Measurements from ENCODE around the gene CCNY.

CCNY gene

GRCh38 chr10:35437829-35438228 is 101.5 kb downstream of the CCNY start:
- Mint-ChIP-seq H3K36me3 (peaks cover 40% of the 10 kb centered on the region), H3K4me1 (peaks cover 25% of the 10 kb centered on the region), H3K9me3 (peaks cover 18% of the 10 kb centered on the region), H3K27ac (no peak overlapping the region), H3K27me3 (no peaks in the 10 kb centered on the region), H3K4me3 (no peak overlapping the region)
- no peak for DNase-seq (ENCODE audit: low spot score in 2 of 2)
- no peak for ATAC-seq (ENCODE audit: low read depth)

GRCh38 chr10:35438718-35439571 is 102.6 kb downstream of the CCNY start:
- ATAC-seq (ENCODE audit: low read depth) (no peak), DNase-seq (ENCODE audit: low spot score in 2 of 2) (no peak)
- Mint-ChIP-seq H3K9me3 (peaks cover 21% of the 10 kb centered on the region), H3K27ac (no peak overlapping the region), H3K4me1 (peaks cover 22% of the 10 kb centered on the region), H3K4me3 (no peak overlapping the region), H3K36me3 (peaks cover 45% of the 10 kb centered on the region), H3K27me3 (no peaks in the 10 kb centered on the region)

GRCh38 chr10:35440016-35440415 is 103.7 kb downstream of the CCNY start:
- DNase-seq (ENCODE audit: low spot score in 2 of 2), result no peak
- Mint-ChIP-seq H3K36me3 (peaks cover 43% of the 10 kb centered on the region), H3K4me3 (no peak overlapping the region), H3K27me3 (no peaks in the 10 kb centered on the region), H3K9me3 (peaks cover 26% of the 10 kb centered on the region), H3K27ac (no peak overlapping the region), H3K4me1 (peaks cover 19% of the 10 kb centered on the region)
- ATAC-seq (ENCODE audit: low read depth), result no peak

- Mint-ChIP-seq H3K4me3 (no peak overlapping the region), H3K36me3 (peaks cover 38% of the 10 kb centered on the region), H3K27me3 (no peaks in the 10 kb centered on the region), H3K4me1 (peaks cover 21% of the 10 kb centered on the region), H3K27ac (no peak overlapping the region), H3K9me3 (peaks cover 26% of the 10 kb centered on the region)
- DNase-seq (ENCODE audit: low spot score in 2 of 2), result no peak
- ATAC-seq (ENCODE audit: low read depth), result no peak
Measured at GRCh38 chr10:35442028-35442427, 105.7 kb downstream of the CCNY start.

GRCh38 chr10:35442592-35442991 is 106.3 kb downstream of the CCNY start:
- Mint-ChIP-seq H3K4me1 (peaks cover 23% of the 10 kb centered on the region), H3K36me3 (peaks cover 38% of the 10 kb centered on the region), H3K27ac (no peak overlapping the region), H3K9me3 (peaks cover 26% of the 10 kb centered on the region), H3K4me3 (no peak overlapping the region), H3K27me3 (no peaks in the 10 kb centered on the region)
- DNase-seq (ENCODE audit: low spot score in 2 of 2) (no peak), ATAC-seq (ENCODE audit: low read depth) (no peak)

- Mint-ChIP-seq H3K4me3 (no peak overlapping the region), H3K27ac (peak overlapping the region; percentile 33), H3K9me3 (peaks cover 22% of the 10 kb centered on the region), H3K36me3 (peaks cover 34% of the 10 kb centered on the region), H3K4me1 (peaks cover 30% of the 10 kb centered on the region), H3K27me3 (no peaks in the 10 kb centered on the region)
- DNase-seq (ENCODE audit: low spot score in 2 of 2), result no peak
- ATAC-seq (ENCODE audit: low read depth), result no peak
Measured at GRCh38 chr10:35443858-35444257, 107.5 kb downstream of the CCNY start.

GRCh38 chr10:35445150-35445884 is 109.0 kb downstream of the CCNY start:
- H3K36me3 Mint-ChIP-seq, result peaks cover 28% of the 10 kb centered on the region
- ATAC-seq (ENCODE audit: low read depth) (no peak), DNase-seq (ENCODE audit: low spot score in 2 of 2) (no peak)
- H3K27me3 Mint-ChIP-seq, result no peaks in the 10 kb centered on the region
- peaks cover 18% of the 10 kb centered on the region for H3K9me3 Mint-ChIP-seq
- peak overlapping the region; percentile 25 for H3K27ac Mint-ChIP-seq
- peak overlapping the region; percentile 9 for H3K4me3 Mint-ChIP-seq
- peaks cover 44% of the 10 kb centered on the region for H3K4me1 Mint-ChIP-seq

- DNase-seq (ENCODE audit: low spot score in 2 of 2) (no peak), ATAC-seq (ENCODE audit: low read depth) (no peak)
- Mint-ChIP-seq H3K27me3 (no peaks in the 10 kb centered on the region), H3K9me3 (peaks cover 15% of the 10 kb centered on the region), H3K27ac (peak overlapping the region; percentile 12), H3K4me3 (no peak overlapping the region), H3K4me1 (peaks cover 46% of the 10 kb centered on the region), H3K36me3 (peaks cover 19% of the 10 kb centered on the region)
Measured at GRCh38 chr10:35446439-35446838, 110.1 kb downstream of the CCNY start.

- Mint-ChIP-seq H3K4me3 (no peak overlapping the region), H3K36me3 (peaks cover 15% of the 10 kb centered on the region), H3K4me1 (peaks cover 46% of the 10 kb centered on the region), H3K27ac (peak overlapping the region; percentile 75), H3K9me3 (peaks cover 14% of the 10 kb centered on the region), H3K27me3 (no peaks in the 10 kb centered on the region)
- ATAC-seq (ENCODE audit: low read depth) (no peak), DNase-seq (ENCODE audit: low spot score in 2 of 2) (no peak)
Measured at GRCh38 chr10:35447693-35448407, 111.5 kb downstream of the CCNY start.

GRCh38 chr10:35448687-35449662 is 112.7 kb downstream of the CCNY start:
- Mint-ChIP-seq H3K27me3 (no peaks in the 10 kb centered on the region), H3K27ac (peak overlapping the region; percentile 75), H3K36me3 (peaks cover 10% of the 10 kb centered on the region), H3K4me1 (peaks cover 48% of the 10 kb centered on the region), H3K9me3 (peaks cover 11% of the 10 kb centered on the region), H3K4me3 (peak overlapping the region; percentile 7)
- no peak for ATAC-seq (ENCODE audit: low read depth)
- no peak for DNase-seq (ENCODE audit: low spot score in 2 of 2)

- DNase-seq (ENCODE audit: low spot score in 2 of 2) (no peak), ATAC-seq (ENCODE audit: low read depth) (no peak)
- H3K27ac Mint-ChIP-seq, result peak overlapping the region; percentile 75
- H3K4me1 Mint-ChIP-seq, result peaks cover 45% of the 10 kb centered on the region
- H3K27me3 Mint-ChIP-seq, result no peaks in the 10 kb centered on the region
- peaks cover 6% of the 10 kb centered on the region for H3K36me3 Mint-ChIP-seq
- H3K9me3 Mint-ChIP-seq, result peaks cover 7% of the 10 kb centered on the region
- peak overlapping the region; percentile 31 for H3K4me3 Mint-ChIP-seq
Measured at GRCh38 chr10:35449944-35450343, 113.6 kb downstream of the CCNY start.

- Mint-ChIP-seq H3K27ac (peak overlapping the region; percentile 28), H3K4me1 (peaks cover 45% of the 10 kb centered on the region), H3K27me3 (no peaks in the 10 kb centered on the region), H3K36me3 (peaks cover 5% of the 10 kb centered on the region), H3K9me3 (peaks cover 2% of the 10 kb centered on the region), H3K4me3 (no peak overlapping the region)
- peak; percentile 91 for ATAC-seq (ENCODE audit: low read depth)
- peak; percentile 12 to 17 for DNase-seq (ENCODE audit: low spot score in 2 of 2)
Measured at GRCh38 chr10:35451151-35452016, 115.1 kb downstream of the CCNY start.

All from memory B cell (primary cell).